Fibroblast of skin of right biceps (primary cell): ENCODE data around the gene FRY.

ENCODE experiments used
- DNase-seq: peaks from one replicate; pipeline ENCODE4 v3.0.0-alpha.2; 2013

The FRY gene

GRCh38 chr13:32087955-32088747 lies 56.6 kb downstream of the FRY start:
- DNase-seq, result no peak

GRCh38 chr13:32092496-32092895 lies 60.9 kb downstream of the FRY start:
- DNase-seq, result no peak

- no peak for DNase-seq
Measured at GRCh38 chr13:32093006-32093405, 61.4 kb downstream of the FRY start.

GRCh38 chr13:32098272-32098671 lies 66.7 kb downstream of the FRY start:
- no peak for DNase-seq

GRCh38 chr13:32105653-32106313 lies 74.2 kb downstream of the FRY start:
- no peak for DNase-seq

- no peak for DNase-seq
Measured at GRCh38 chr13:32107474-32107873, 75.9 kb downstream of the FRY start.

- DNase-seq, result no peak
Measured at GRCh38 chr13:32107973-32108372, 76.4 kb downstream of the FRY start.

- no peak for DNase-seq
Measured at GRCh38 chr13:32113532-32113931, 82.0 kb downstream of the FRY start.

GRCh38 chr13:32114284-32114950 lies 82.8 kb downstream of the FRY start:
- DNase-seq, result no peak

- DNase-seq, result no peak
Measured at GRCh38 chr13:32115066-32115465, 83.5 kb downstream of the FRY start.

GRCh38 chr13:32116210-32116609 lies 84.6 kb downstream of the FRY start:
- no peak for DNase-seq

- DNase-seq, result no peak
Measured at GRCh38 chr13:32117001-32117400, 85.4 kb downstream of the FRY start.

- no peak for DNase-seq
Measured at GRCh38 chr13:32117701-32118100, 86.1 kb downstream of the FRY start.

- DNase-seq, result peak; percentile 3
Measured at GRCh38 chr13:32121316-32121715, 89.7 kb downstream of the FRY start.

GRCh38 chr13:32124743-32125142 lies 93.2 kb downstream of the FRY start:
- no peak for DNase-seq

- peak; percentile 47 for DNase-seq
Measured at GRCh38 chr13:32125221-32125689, 93.7 kb downstream of the FRY start.

GRCh38 chr13:32125751-32126150 lies 94.2 kb downstream of the FRY start:
- DNase-seq, result peak; percentile 53

GRCh38 chr13:32126278-32126677 lies 94.7 kb downstream of the FRY start:
- peak; percentile 45 for DNase-seq

GRCh38 chr13:32126756-32127155 lies 95.2 kb downstream of the FRY start:
- peak; percentile 50 for DNase-seq

GRCh38 chr13:32127691-32128090 lies 96.1 kb downstream of the FRY start:
- DNase-seq, result no peak

GRCh38 chr13:32134241-32135055 lies 102.9 kb downstream of the FRY start:
- DNase-seq, result peak; percentile 43

- peak; percentile 14 for DNase-seq
Measured at GRCh38 chr13:32135056-32135390, 103.4 kb downstream of the FRY start.

GRCh38 chr13:32135655-32136054 lies 104.1 kb downstream of the FRY start:
- peak; percentile 89 for DNase-seq
